ENCODE data around the gene PRR15.
"Not testable (repeated sequence)": the region's sequence is repeated elsewhere in the genome, so short reads cannot be mapped to it uniquely, and the experiment has no call there.

PRR15 gene

GRCh38 chr7:29563590-29564495 is at the start of gene PRR15:
PRR15 (plus strand) TSS chr7:29563835; CDS start chr7:29566330, 2,495 bp downstream.
- no peak for DNase-seq (ENCODE audit: low spot score)

DNA sequence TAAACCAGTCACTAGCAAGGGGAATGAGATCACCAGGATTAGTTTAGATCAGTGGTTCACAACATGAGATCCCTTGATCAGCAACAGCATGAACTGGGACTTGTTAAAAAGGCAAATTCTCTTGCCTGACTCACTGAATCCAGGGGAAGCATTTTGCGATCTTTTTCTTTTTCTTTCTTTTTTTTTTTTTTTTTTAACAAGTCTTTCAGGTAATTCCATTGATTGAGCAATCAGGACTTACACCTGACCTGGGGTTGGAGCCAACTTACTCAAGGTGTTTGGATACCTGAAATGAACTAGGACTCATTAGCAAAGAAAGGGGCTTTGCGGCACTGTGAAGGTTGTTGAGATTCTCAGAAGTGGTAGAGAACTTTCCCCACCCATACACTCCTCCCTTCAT is 47.1 kb upstream of the PRR15 start:
- no peak for DNase-seq (ENCODE audit: low spot score)

DNA sequence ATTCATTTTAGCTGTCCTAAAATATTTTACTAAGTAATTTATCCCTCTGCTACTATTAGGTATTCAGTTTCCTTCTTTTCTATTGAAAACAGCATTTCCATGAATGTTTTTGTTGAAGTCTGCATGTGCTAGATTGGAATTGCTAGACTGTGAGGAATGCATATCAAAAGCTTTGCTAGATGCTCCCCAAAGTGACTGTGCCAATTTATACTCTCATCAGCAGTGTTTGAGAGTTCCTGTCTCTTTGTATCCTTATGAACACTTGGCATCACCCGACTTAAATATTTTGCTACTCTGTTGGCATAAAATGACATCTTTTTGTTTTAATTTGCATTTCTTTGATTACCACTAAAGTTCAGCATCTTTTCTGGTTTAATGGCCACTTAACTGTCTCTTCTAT is 45.0 kb upstream of the PRR15 start:
- no peak for DNase-seq (ENCODE audit: low spot score)

GRCh38 chr7:29523728-29524127 is 39.9 kb upstream of the PRR15 start:
- DNase-seq (ENCODE audit: low spot score): no peak

DNA sequence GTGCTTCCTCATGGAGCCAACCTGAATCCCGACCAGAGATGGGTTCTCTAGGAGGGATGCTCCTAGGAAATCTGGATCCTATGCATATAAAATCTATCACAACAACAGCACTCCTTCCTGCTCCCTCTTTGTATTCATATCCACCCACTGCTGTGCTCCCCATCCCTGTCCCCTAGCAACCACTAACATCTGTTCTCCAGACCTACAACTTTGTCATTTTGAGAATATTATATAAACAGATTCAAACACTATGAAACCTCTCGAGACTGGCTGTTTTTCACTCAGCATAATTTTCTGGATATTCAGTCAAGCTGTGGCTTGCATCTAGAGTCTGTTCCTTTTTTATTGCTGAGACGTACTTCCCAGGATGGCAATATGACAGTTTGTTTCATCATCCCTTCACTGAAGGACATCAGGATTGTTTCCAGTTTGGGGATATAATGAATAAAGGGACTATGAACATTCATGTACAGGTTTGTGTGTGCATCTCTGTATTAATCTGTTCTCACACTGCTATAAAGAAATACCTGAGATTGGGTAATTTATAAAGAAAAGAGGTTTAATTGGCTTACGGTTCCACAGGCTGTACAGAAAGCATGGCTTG is 36.0 kb upstream of the PRR15 start:
- DNase-seq (ENCODE audit: low spot score): no peak

- not testable (repeated sequence) for DNase-seq (ENCODE audit: low spot score)
Measured at GRCh38 chr7:29528526-29528925, 35.1 kb upstream of the PRR15 start.

- DNase-seq (ENCODE audit: low spot score): no peak
Measured at GRCh38 chr7:29538389-29538788, 25.2 kb upstream of the PRR15 start.

DNA sequence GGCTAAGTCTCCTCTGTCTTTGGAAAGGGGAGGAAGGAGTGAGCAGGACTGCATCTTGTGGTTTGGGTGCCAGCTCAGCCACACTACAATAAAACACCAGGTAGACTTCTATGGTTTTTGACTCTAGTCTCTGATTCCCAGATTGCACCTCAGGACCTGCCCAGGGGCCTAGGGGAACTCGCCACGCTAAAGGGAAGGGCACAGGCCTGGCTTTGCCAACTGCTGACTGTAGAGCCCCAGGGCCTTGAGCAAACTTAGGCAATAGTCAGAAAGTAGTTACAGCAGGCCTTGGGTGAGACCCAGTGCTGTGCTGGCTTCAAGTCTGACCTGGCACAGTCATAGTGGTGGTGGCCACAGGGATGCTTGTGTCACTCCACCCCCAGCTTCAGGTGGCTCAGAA is 24.2 kb upstream of the PRR15 start:
- no peak for DNase-seq (ENCODE audit: low spot score)

GRCh38 chr7:29547421-29547820 is 16.2 kb upstream of the PRR15 start:
- no peak for DNase-seq (ENCODE audit: low spot score)

DNA sequence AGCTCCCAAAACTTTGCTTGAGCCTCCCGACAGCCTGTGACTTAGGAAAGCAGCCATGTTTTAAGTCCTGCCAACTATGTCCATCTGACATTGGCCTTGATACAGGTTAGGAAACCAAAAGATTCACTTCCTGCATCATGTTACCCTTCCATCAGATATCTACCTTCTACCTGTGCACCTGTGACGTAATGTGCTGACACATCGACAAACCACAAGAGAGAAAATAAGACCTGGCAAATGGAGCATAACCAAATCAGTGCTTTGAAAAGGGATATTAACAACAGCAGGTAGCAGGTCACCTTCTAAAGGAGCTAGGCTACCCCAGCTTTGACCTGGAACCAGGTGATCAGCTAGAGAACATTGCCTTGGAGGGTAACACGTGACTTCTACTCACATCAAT is 14.8 kb upstream of the PRR15 start:
- no peak for DNase-seq (ENCODE audit: low spot score)

DNA sequence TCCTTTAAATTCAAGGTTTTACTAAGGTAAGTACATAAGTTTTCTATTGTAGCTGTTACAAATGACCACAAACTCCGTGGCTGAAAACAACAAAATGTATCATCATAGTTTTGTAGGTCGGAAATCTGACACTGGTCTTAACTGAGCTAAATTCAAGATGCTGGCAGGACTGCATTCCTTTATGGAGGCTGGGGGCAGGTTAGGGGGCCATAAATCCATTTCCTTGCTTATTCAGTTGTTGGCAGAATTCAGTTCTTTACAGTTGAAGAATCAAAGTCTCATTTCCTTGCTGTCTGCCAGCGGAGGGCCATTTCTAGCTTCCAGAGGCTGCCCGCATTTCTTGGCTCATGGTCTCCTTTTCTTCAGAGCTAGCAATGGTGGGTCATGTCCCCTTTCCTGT is 11.2 kb upstream of the PRR15 start:
- DNase-seq (ENCODE audit: low spot score): no peak

DNA sequence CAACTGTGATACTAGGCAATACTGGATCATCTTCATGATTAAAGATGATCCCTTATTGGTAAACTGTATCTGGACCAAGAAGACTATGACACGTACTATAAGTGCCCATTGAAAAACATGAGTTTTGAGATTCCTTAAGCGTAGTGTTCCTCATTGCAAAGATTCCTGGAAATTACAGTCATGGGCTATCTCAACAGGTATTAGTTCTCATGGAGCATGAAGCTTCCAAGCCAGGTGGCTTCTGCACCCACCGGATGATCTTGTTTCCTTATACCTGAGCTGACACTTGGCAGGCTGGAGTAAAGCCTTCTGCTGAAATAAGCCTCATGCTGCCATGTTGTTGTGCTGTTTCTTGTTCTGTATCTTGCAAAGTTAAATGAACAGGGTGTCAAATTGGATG is 8.6 kb upstream of the PRR15 start:
- DNase-seq (ENCODE audit: low spot score): no peak

GRCh38 chr7:29556405-29557195 is 7.0 kb upstream of the PRR15 start:
- DNase-seq (ENCODE audit: low spot score): no peak

DNA sequence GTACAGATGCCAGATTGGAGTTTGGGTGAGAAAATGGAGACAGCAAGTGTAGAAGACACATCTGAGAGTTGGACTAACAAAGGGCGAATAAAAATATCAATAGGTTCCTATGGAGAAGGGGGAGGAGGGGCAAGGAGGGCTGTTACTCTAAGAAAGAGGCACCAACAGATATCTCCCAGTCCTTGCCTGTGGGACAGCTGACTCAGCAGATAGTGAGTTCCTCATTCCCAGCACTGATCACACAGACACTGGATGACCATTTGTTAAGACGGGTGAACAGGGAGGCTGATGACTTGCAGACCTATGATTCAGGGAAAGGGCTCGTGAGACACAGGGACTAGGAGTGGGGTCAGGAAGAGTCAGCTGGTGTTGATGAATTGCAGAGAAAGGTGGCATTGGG is 5.7 kb upstream of the PRR15 start:
- DNase-seq (ENCODE audit: low spot score): no peak

- no peak for DNase-seq (ENCODE audit: low spot score)
Measured at GRCh38 chr7:29561271-29561670, 2.4 kb upstream of the PRR15 start.

GRCh38 chr7:29562307-29562706 is 1.3 kb upstream of the PRR15 start:
- DNase-seq (ENCODE audit: low spot score): no peak

DNA sequence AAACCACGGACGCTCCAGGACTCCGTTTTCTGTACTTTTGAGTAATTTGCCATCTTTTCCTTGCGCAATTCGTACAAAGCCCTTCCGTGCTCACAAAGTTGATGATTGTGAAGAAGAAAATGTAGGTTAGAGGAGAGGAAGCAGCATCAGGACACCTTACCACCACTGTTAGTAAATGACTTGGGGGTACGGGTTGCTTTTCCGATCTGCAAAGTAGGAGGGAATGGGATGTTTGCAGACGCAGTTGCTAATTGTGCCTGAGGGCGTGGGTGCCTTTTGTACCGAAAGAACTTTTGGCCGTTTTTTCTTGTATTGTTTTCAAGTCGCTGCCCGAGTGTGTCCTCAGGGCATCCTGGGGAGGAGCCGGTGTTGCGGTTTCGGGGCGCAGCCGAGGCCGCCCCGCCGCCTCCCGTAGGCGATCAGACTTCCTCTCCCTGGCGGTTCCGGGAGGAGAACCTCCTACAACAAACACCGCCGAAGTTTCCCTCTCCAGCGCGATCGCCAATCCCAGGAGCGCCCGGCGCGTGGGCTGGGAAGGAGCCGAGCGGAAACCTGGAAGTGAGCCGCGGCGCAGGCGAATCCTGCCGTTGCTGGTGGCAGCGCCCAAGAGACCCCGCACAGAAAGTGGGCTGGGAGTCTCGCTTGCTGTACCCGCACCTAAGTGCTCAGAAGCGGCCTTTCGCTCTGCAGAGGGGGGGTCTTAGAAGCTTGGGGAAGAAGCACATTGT is 1.0 kb downstream of the PRR15 start:
- DNase-seq (ENCODE audit: low spot score): no peak

- DNase-seq (ENCODE audit: low spot score): no peak
Measured at GRCh38 chr7:29565224-29565630, 1.6 kb downstream of the PRR15 start.

GRCh38 chr7:29565634-29565981 is 2.0 kb downstream of the PRR15 start:
- no peak for DNase-seq (ENCODE audit: low spot score)

DNA sequence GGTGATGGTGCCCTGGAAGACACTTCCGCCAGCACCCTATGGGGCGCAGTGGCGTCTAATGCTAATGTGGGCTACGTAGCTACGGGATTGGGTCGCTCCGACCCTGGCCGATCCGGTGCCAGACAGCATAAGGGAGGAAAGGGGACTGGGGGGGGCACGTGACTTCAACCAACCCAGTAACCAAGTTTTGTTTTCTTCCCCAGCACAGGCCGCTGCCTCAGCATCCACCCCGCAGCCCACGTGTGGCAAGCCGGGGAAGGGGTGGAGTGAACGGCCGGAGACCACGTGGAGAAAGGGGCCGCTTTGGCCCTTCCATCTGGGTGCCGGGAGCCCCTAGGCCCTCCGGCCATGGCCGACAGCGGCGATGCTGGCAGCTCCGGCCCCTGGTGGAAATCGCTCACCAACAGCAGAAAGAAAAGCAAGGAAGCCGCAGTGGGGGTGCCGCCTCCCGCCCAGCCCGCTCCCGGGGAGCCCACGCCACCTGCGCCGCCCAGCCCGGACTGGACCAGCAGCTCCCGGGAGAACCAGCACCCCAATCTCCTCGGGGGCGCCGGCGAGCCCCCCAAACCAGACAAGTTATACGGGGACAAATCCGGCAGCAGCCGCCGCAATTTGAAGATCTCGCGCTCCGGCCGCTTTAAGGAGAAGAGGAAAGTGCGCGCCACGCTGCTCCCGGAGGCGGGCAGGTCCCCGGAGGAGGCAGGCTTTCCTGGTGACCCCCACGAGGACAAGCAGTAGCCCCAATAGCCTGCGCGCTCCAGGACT is 2.5 kb downstream of the PRR15 start:
- no peak for DNase-seq (ENCODE audit: low spot score)

- DNase-seq (ENCODE audit: low spot score): no peak
Measured at GRCh38 chr7:29567174-29567573, 3.5 kb downstream of the PRR15 start.

All from CD4-positive, alpha-beta T cell treated with Interleukin-6 at 100 ng/mL for 8 hours (primary cell).